DMS114 treated with DMSO at 0.1 percent for 48 hours (cell line): ENCODE data around the gene MUC5B.
"Not testable (repeated sequence)": the region's sequence is repeated elsewhere in the genome, so short reads cannot be mapped to it uniquely, and the experiment has no call there.

ENCODE experiments used
- DNase-seq: peaks from one replicate; lab custom pipeline; 2025; ENCODE audit not compliant: unreplicated experiment; lab: John Stamatoyannopoulos, UW

MUC5B gene

GRCh38 chr11:1260620-1261019, 37.8 kb downstream of the MUC5B start:
- no peak for DNase-seq

DNA sequence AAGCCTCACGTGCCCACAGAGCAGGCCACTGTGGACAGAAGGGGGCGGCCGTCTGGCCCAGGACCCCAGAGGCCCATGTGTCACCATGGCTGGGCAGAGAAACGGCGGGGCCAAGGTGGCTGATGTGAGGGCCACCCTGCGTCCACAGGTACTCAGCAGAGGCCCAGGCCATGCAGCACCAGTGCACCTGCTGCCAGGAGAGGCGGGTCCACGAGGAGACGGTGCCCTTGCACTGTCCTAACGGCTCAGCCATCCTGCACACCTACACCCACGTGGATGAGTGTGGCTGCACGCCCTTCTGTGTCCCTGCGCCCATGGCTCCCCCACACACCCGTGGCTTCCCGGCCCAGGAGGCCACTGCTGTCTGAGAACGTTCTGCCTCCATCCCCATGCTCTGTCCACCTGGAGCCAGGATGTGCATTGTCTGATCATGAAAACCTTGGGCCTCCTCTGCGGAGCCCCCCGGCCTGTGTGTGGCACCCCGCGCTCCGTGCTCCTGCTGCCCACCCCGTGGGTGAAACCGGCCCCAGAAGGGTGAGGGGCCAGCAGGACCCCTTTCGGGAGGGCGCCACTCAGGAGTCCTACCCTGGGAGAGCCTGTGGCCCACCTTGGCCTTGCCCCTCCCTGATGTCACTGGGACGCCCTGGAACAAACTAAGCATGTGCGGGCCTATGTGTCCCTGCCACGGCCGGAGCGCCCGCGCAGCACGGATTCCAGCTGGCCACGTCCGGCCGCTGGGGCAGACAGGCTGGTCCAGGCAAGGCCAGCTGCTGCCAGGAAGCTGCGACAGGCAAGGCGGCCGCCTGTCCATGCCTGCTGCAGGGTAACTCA, 38.6 kb downstream of the MUC5B start:
- DNase-seq: no peak

DNA sequence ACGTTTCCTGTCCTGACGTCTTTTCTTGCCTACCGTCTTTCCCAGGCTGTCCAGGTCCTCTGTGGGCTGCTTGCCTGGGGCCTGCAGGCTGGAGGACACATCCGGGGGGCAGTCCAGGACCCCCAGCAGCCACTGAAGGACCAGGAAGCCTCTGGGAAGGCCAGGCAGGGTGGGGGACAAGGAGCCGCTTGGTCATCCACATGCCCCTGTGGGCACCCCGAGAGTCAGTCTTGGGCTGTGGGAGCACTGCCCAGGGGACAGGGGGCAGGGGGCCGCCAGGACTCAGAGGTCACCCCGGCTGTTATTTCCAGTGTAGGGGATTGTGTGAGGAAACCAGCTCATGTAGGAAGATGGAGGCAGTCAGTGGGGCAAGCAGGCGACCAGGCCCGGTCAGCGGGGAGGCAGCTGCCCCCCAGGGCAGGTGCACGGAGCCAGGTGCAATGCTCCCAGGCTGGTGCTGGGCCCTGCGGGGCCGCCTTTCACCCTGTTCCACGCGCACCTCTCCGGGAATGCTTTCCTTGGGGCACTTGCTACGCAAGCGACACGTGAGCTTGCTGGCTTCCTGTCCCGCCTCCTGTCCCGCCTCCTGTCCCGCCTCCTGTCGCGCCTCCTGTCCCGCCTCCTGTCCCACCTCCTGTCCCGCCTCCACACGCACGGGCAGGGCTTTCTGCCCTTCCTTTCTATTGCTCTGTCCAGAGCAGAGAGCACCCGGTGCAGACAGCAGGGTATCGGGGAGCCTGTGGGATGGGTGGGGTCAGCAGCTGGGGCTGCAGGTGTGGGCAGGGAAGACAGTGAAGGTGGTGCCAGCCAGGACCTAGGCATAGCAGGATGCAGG, 39.5 kb downstream of the MUC5B start:
- DNase-seq: peak; percentile 50

DNA sequence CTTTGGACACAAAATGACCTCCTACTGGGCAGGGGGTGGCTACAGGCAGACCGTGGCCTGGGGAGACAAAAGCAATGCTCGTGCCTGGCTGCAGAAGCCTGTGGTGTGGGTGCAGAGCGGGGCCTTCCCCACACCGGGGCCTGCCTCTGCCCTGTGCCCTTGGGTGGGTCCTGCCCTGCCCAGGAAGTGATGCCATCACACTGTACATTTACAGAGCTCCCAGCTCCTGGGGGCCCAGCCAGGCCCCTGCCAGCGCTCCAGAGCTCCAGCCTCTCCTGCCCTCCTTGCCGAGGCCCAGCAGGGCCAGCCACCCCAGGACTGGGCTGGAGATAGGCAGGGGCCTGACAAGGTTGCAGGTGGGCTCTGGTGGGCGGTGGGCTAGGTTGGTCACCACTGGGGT, 40.1 kb downstream of the MUC5B start:
- DNase-seq: no peak

DNA sequence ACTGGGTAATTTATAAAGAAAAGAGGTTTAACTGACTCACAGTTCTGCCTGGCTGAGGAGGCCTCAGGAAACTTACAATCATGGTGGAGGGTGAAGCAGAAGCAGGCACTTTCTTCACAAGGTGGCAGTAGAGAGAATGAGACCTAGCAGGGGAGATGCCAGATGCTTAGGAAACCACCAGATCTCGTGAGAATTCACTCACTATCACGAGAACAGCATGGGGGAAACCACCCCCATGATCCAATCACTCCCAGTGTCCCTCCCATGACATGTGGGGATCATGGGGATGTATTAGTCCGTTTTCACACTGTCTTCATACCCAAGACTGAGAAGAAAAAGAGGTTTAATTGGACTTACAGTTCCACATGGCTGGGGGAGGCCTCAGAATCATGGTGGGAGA, 41.6 kb downstream of the MUC5B start:
- peak; percentile 27 for DNase-seq

- not testable (repeated sequence) for DNase-seq
Observed at GRCh38 chr11:1265480-1265879, 42.6 kb downstream of the MUC5B start.

DNA sequence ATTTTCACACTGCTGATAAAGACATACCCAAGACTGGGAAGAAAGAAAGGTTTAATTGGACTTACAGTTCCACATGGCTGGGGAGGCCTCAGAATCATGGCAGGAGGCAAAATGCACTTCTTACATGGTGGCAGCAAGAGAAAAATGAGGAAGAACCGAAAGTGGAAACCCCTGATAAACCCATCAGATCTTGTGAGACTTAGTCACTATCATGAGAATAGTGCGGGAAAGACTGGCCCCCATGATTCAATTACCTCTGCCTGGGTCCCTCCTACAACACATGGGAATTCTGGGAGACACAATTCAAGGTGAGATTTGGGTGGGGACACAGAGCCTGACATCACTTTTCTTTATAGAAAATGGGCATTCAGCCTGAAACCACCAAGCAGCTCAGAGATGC, 44.1 kb downstream of the MUC5B start:
- DNase-seq: not testable (repeated sequence)

DNA sequence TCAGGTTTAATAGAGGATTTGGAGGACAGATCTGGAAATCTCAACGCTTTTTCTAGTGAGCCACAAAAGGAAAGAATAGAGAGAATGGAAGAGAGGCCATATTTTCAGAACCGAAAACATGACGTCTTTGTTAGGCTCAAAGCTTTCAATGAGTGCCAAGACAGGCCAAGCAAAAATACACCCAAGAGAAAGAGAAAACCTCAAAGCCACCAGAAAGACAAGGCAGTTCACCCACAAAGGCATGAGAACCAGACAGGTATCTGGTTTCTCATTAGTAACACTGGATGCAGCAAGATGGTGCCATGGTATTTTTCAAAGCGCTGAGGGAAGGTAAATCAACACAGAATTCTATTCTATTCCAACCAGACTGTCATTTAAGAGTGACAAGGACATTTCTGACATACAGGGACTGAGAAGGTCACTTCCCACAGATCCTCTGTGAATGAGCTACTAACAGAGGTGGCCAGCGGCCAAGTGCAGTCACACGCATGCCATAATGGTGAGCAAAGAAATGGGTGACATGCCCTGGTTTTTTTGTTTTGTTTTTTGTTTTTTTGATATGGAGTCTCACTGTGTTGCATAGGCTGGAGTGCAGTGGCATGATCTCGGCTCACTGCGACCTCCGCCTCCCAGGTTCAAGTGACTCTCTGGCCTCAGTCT, 44.7 kb downstream of the MUC5B start:
- DNase-seq: no peak

GRCh38 chr11:1269957-1270356, 47.1 kb downstream of the MUC5B start:
- no peak for DNase-seq

DNA sequence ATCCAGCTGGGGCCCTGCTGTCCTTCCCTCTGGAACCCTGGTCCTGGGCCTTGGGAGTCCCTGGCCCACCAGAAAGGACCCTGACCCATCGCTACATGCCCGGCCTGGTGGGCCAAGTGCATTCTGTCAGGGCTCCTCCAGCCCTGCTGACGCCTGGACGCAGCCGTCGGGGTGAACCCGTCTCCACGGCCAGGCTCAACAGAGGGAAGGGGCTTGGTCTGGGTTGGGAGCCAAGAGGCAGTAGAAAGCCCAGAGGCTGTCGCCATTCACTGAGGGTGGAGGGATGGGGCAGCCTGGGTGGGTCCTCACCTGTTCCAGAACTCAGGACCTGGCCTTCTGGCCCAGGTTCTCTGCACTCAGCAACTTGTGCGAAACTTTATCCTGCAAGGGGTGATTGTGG, 47.6 kb downstream of the MUC5B start:
- DNase-seq: no peak

DNA sequence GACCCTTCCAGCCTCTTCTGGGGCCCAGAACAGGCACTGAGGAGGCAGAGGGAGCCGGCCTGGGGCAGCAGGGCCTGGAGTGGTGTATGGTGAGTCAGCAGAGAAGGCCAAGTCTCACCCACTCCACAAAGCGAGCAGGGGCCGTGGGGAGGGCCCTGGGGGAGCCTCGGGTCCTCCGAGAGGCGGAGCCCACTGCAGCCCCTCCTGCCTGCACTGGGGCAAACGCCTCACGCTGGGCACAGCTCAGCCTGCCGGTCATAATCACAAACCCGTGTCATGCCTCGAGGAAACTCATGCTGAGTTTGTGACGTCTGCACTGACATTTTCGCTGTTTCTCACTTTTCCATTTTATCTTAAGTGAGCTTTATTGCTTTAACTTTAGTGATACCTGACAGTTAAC, 48.1 kb downstream of the MUC5B start:
- DNase-seq: no peak

- DNase-seq: no peak
Observed at GRCh38 chr11:1271406-1271805, 48.5 kb downstream of the MUC5B start.

DNA sequence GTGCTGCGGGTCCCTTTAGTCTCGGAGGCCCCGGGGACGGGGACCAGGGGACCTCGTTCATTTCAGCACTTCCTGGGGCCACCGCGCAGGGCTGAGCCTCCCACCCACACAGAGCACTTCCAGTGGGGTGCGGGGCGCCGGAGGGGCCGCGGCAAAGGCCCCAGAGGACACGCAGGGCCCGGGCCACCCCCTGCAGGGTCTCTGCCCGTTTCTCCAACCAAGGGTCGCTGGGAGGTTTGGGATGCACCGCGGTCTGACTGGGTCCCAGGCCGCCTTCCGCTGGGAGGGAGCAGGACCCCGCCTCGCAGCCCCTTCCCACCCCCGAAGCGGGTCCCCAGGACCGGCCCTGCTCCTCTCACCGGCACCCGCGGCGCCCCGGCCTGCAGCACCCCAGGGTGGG, 49.1 kb downstream of the MUC5B start:
- no peak for DNase-seq

GRCh38 chr11:1272531-1272930, 49.7 kb downstream of the MUC5B start:
- DNase-seq: no peak

DNA sequence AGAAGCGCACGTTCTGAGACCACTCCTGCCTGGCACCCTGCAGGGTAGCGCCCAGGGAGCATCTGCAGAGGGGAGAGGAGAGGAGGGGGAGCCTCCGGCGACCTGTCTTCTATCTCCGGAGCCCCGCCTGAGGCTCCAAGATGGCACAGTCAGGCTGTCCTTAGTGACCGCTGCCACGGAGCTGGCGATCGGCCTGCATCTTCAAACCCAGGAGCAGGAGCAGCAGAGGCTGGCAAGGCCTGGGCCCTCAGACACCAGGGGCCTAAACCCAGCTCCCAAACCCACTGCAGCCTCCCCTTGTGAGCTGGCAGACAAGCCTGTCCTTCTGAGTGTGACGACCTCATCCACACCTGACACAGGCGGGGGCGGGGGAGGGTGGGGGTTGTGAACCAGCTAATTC, 51.6 kb downstream of the MUC5B start:
- DNase-seq: no peak

GRCh38 chr11:1275021-1275420, 52.2 kb downstream of the MUC5B start:
- no peak for DNase-seq

DNA sequence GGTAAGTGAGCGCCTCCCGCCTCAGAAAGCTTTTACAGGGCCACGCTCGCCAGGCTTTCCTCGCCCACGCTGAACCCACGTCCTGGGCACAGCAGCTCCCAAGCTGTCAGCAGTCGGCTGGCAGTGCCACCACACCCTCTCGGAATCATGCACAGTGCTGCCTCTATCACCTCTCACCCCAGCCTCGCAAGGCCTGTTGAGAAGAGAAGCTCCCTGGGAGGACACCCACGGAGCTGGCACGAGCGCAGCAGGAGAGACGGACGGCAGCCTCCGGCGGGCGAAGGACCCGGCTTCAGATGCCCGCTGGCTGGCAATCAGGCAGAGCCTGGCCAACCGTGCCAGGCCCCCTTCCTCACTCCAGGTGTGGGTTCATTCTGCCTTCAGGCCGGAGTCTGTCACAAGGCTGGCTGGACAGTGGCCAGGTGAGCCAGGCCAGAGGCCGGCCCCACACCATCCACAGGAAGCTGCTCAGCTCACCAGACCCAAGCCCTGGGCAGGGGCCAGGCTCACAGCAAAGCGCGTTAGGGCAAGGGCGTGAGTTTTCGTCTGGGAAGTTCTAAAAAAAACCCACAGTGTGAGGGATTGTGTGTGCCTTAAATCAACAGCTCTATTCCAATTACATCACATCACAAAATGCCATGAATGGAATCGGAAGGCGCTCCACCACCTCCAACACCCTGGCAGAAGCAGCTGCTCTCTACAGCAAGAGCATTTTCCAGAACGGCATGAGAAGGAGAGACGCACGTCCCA, 53.4 kb downstream of the MUC5B start:
- DNase-seq: no peak

GRCh38 chr11:1276866-1277615, 54.2 kb downstream of the MUC5B start:
- no peak for DNase-seq

- no peak for DNase-seq
Observed at GRCh38 chr11:1277936-1278512, 55.2 kb downstream of the MUC5B start.
